Stimulated activated CD4-positive, alpha-beta T cell treated with anti-CD3 and anti-CD28 coated beads, Interleukin-2, amount 100 ng/mL, for 24 hours (primary cell): ENCODE data around the gene KRTAP9-6.
"Not testable (repeated sequence)": the region's sequence is repeated elsewhere in the genome, so short reads cannot be mapped to it uniquely, and the experiment has no call there.

ENCODE experiments used
- DNase-seq, 2 donors: peaks; one replicate each; pipeline ENCODE4 v3.0.0-alpha.2; 2020

Gene KRTAP9-6, protein sequence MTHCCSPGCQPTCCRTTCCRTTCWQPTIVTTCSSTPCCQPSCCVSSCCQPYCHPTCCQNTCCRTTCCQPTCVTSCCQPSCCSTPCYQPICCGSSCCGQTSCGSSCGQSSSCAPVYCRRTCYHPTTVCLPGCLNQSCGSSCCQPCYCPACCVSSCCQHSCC

GRCh38 chr17:41265078-41265477, at the start of gene KRTAP9-6:
KRTAP9-6 (plus strand) TSS chr17:41265378; CDS start chr17:41265378, 0 bp downstream.
- DNase-seq = no peak

GRCh38 chr17:41215681-41216080, 49.5 kb upstream of the KRTAP9-6 start:
- no peak for DNase-seq

DNA sequence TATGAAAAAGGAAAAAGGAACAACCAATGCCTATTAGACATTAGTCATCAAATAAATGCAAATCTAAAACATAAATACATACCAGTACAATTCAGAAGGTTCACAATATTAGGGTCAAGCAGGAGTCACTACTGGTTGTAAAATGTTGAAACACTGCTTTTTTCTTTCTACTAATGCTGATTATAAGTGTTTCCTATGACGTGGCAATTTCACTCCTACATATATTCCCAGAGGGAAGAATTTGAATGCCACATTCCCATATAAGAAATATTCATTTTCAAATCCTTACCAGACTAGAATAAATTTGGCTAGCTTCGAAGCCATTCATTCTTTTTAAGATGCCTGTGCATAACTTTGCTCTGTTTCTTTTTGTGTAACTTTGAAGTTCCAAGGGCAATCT, 41.4 kb upstream of the KRTAP9-6 start:
- no peak for DNase-seq

GRCh38 chr17:41226051-41226450, 39.1 kb upstream of the KRTAP9-6 start:
- DNase-seq = no peak

DNA sequence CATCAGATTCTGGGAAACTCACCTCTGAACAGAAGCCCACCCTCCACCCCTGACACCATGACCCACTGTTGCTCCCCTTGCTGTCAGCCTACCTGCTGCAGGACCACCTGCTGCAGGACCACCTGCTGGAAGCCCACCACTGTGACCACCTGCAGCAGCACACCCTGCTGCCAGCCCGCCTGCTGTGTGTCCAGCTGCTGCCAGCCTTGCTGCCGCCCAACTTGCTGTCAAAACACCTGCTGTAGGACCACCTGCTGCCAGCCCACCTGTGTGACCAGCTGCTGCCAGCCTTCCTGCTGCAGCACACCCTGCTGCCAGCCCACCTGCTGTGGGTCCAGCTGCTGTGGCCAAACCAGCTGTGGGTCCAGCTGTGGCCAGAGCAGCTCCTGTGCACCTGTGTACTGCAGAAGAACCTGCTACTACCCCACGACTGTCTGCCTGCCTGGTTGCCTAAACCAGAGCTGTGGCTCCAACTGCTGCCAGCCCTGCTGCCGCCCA, 38.5 kb upstream of the KRTAP9-6 start, which contains the start of gene KRTAP9-2:
Gene KRTAP9-2 (plus strand): TSS at position 51 of the 498 bp plus-strand sequence. CDS start 7 bp downstream, at position 58.
- not testable (repeated sequence) for DNase-seq

DNA sequence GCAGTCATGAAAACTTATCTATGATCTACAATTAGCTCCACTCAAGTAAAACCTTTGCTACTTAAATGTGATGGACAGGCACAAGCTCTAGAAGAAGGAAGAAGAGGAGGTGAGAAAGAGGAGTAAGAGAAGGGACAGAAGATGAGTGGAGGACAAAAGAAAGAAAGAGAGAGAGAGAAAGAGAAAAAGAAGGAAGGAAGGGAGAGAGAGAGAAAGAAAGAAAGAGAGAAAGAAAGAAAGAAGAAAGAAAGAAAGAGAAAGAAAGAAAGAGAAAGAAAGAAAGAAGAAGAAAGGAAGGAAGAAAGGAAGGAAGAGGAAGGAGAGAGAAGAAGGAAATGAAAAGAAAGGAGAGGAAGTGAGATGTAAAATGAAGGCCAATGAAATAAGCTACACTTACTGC, 35.1 kb upstream of the KRTAP9-6 start:
- no peak for DNase-seq

DNA sequence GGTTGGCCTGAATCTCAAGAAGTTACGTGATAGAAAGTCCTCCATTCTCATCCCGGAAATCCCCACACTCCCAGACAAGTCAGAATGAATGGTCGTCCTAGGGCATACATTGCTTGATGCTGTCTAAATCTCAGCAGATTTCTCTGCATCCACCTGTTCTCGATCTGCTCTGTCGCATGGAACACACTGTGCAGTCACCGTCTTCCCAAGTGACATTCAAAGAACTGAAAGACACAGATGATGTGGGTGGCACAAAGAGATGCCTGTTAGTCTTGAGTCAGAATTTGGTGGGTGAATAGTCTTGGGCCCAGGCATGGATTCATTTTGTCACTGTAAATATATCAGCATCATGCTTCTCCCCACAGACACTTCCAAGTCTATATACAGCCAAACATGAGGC, 33.4 kb upstream of the KRTAP9-6 start:
- DNase-seq = no peak

DNA sequence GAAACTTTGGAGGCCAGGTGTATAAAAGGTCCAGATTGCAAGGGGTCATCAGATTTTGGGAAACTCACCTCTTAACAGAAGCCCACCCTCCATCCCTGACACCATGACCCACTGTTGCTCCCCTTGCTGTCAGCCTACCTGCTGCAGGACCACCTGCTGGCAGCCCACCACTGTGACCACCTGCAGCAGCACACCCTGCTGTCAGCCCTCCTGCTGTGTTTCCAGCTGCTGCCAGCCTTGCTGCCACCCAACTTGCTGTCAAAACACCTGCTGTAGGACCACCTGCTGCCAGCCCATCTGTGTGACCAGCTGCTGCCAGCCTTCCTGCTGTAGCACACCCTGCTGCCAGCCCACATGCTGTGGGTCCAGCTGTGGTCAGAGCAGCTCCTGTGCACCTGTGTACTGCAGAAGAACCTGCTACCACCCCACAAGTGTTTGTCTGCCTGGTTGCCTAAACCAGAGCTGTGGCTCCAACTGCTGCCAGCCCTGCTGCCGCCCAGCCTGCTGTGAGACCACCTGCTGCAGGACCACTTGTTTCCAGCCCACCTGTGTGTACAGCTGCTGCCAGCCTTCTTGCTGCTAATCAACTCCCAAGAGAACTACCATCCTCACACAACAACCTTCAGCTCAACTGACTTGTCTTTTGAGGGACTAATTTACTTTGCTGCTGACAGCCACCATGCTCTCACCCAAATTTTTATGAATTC, 32.6 kb upstream of the KRTAP9-6 start, which contains the start of gene KRTAP9-3:
Gene KRTAP9-3 (plus strand): TSS at position 51 of the 707 bp plus-strand sequence. CDS start 53 bp downstream, at position 104.
- not testable (repeated sequence) for DNase-seq

- DNase-seq = not testable (repeated sequence)
Measured at GRCh38 chr17:41237116-41237515, 28.1 kb upstream of the KRTAP9-6 start.

DNA sequence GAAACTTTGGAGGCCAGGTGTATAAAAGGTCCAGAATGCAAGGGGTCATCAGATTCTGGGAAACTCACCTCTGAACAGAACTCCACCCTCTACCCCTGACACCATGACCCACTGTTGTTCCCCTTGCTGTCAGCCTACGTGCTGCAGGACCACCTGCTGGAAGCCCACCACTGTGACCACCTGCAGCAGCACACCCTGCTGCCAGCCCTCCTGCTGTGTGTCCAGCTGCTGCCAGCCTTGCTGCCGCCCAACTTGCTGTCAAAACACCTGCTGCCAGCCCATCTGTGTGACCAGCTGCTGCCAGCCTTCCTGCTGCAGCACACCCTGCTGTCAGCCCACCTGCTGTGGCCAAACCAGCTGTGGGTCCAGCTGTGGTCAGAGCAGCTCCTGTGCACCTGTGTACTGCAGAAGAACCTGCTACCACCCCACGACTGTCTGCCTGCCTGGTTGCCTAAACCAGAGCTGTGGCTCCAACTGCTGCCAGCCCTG, 27.2 kb upstream of the KRTAP9-6 start, which contains the start of gene KRTAP9-8:
Gene KRTAP9-8 (plus strand): TSS at position 51 of the 489 bp plus-strand sequence. CDS start 53 bp downstream, at position 104.
- not testable (repeated sequence) for DNase-seq

GRCh38 chr17:41246995-41247787, 18.0 kb upstream of the KRTAP9-6 start:
- not testable (repeated sequence) for DNase-seq

GRCh38 chr17:41249637-41250240, 15.4 kb upstream of the KRTAP9-6 start, which contains the start of gene KRTAP9-4:
KRTAP9-4 (plus strand) TSS chr17:41249687; CDS start chr17:41249721, 34 bp downstream.
- DNase-seq = not testable (repeated sequence)

DNA sequence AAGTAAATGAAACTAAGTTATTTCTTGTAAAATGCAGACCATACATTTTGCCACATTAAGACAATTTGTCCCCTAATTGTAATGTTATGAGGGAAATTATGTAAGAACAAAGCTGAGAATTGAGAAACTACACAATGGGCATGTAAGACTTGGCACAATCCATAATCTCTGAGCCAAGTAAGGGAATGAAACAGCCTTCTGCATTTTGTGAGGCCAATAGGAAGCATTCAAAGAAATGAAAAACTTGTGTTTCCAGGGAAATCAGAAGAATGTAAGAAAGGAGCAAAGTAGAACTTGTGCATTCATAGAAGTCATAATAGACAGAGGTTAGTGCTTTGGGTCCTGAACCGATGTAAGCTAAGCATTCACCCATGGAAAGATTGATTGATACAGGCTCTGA, 13.9 kb upstream of the KRTAP9-6 start:
- no peak for DNase-seq

GRCh38 chr17:41254861-41255260, 10.3 kb upstream of the KRTAP9-6 start:
- DNase-seq = no peak

- not testable (repeated sequence) for DNase-seq
Measured at GRCh38 chr17:41255381-41256290, 9.5 kb upstream of the KRTAP9-6 start, which contains the start of gene KRTAP9-9. KRTAP9-9 (plus strand) TSS chr17:41255384.

- DNase-seq = no peak
Measured at GRCh38 chr17:41256291-41256685, 8.9 kb upstream of the KRTAP9-6 start.

DNA sequence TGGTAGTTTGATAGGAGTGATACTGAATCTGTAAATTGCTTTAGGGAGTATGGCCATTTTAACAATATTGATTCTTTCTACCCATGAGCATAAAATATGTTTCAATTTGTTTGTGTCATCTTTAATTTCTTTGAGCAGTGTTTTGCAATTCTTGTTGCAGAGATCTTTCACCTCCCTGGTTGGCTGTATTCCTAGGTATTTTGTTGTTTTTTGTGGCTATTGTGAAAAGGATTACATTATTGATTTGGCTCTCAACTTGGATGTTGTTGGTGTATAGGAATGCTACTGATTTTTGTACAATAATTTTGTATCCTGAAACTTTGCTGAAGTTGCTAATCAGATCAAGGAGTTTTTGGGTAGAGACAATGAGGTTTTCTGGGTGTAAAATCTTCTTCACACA, 6.8 kb upstream of the KRTAP9-6 start:
- no peak for DNase-seq

DNA sequence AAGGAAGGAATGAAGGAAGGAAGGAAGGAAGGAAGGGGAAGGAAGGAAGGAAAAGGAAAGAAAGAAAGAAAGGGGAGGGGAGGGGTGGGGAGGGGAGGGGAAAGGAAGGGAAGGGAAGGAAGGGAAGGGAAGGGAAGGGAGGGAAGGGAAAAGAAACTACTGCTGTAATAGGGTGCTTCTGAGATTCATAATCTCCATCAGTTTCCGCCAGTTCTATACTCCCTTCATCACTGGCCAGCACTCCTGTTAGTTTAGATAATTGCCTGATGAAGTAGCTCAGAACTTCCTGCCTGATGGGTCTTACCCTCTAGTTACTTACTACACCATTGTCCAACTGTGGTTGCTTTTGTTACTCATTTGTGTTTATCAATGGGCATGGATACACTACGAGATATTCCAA, 2.0 kb upstream of the KRTAP9-6 start:
- no peak for DNase-seq

DNA sequence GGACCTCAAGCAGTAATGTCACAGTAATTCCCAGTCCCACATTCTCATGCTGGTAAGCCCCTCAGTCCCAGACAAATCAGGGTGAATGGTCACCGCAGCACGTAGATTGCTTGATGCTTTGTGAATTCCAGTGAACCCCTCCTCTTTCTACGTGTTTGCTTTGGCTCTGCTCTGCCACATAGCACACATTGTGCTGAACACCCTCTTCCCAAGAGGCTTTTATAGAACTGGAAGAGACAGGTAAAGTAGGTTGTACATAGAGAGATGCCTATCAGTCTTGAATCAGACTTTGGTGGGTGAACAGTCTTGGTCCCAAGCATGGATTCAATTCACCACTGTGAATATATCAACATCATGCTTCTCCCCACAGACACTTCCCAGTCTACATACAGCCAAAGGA, 579 bp upstream of the KRTAP9-6 start:
- no peak for DNase-seq

- no peak for DNase-seq
Measured at GRCh38 chr17:41267711-41268110, 2.5 kb downstream of the KRTAP9-6 start.

GRCh38 chr17:41271323-41271722, 6.1 kb downstream of the KRTAP9-6 start:
- not testable (repeated sequence) for DNase-seq
